Activated CD8-positive, alpha-beta T cell treated with anti-CD3 and anti-CD28 coated beads, Interleukin-2, amount 10 ng/mL, durations not matched to agents 7 days and 5 days (primary cell): Measurements from ENCODE around the gene RABGEF1. TPM values are rescaled to one million over a fixed set of nuclear protein-coding genes. Genes with fewer than 3 reads are reported as not detected.
"Not testable (repeated sequence)": the region's sequence is repeated elsewhere in the genome, so short reads cannot be mapped to it uniquely, and the experiment has no call there.

Experiments used
- ATAC-seq: fragments of 150-1000 bp; cut with Tn5 transposase; one replicate; pipeline ENCODE4 v1.10.0; 2021; ENCODE audit warnings: moderate library complexity
- CTCF ChIA-PET: fragments of 350-600 bp; sonication (Branson Sonifier 250); formaldehyde crosslinking; loops from one replicate; lab custom pipeline; 2021; ENCODE audit warnings: antibody characterized with exemption; lab: Charles Lee
- POLR2A ChIA-PET: fragments of 350-600 bp; sonication (Branson Sonifier 250); formaldehyde crosslinking; loops from one replicate; lab custom pipeline; 2021; ENCODE audit warnings: antibody characterized with exemption; lab: Charles Lee
- DNase-seq: peaks from one replicate; pipeline ENCODE4 v3.0.0-alpha.2; 2020
- H3K27ac Mint-ChIP-seq: one replicate; pipeline ENCODE4 v1.8.0; 2021; ENCODE audit warnings: mild to moderate bottlenecking, mixed read lengths
- H3K27me3 Mint-ChIP-seq: one replicate; pipeline ENCODE4 v1.8.0; 2021; ENCODE audit warnings: low read depth, mixed read lengths
- H3K36me3 Mint-ChIP-seq: one replicate; pipeline ENCODE4 v1.8.0; 2021; ENCODE audit warnings: low read depth, mixed read lengths
- H3K4me1 Mint-ChIP-seq: one replicate; pipeline ENCODE4 v1.8.0; 2021; ENCODE audit warnings: low read depth, mixed read lengths
- H3K4me3 Mint-ChIP-seq: one replicate; pipeline ENCODE4 v1.8.0; 2021; ENCODE audit warnings: mild to moderate bottlenecking, mixed read lengths
- H3K9me3 Mint-ChIP-seq: one replicate; pipeline ENCODE4 v1.8.0; 2022; ENCODE audit warnings: mixed read lengths; ENCODE audit not compliant: insufficient read depth
- total RNA-seq, 2 experiments: library from RNA; stranded (reverse); gene quantifications; one replicate each; pipeline ENCODE4 v1.2.3, GENCODE V29; 2021

The RABGEF1 gene
- total RNA-seq, 2 experiments from 2014 or later: 23.2 to 23.8 TPM

GRCh38 chr7:66766041-66766440 lies 25.5 kb downstream of the RABGEF1 start:
- H3K36me3 Mint-ChIP-seq: peaks cover 16% of the 10 kb centered on the region
- no peak overlapping the region for H3K4me3 Mint-ChIP-seq
- H3K27me3 Mint-ChIP-seq: no peaks in the 10 kb centered on the region
- ChIA-PET POLR2A (no interaction called here), CTCF (no interaction called here)
- H3K9me3 Mint-ChIP-seq: peaks cover 3% of the 10 kb centered on the region
- H3K27ac Mint-ChIP-seq: no peak overlapping the region
- DNase-seq (no peak), ATAC-seq (no peak)
- H3K4me1 Mint-ChIP-seq: peaks cover 25% of the 10 kb centered on the region

GRCh38 chr7:66767486-66767885 lies 27.0 kb downstream of the RABGEF1 start:
- peaks cover 23% of the 10 kb centered on the region for H3K36me3 Mint-ChIP-seq
- H3K4me3 Mint-ChIP-seq, H3K9me3 Mint-ChIP-seq, ATAC-seq, CTCF ChIA-PET, H3K27me3 Mint-ChIP-seq, POLR2A ChIA-PET, DNase-seq: not testable (repeated sequence)
- H3K4me1 Mint-ChIP-seq: peaks cover 25% of the 10 kb centered on the region
- peak overlapping the region; percentile 10 for H3K27ac Mint-ChIP-seq

- Mint-ChIP-seq H3K27ac (no peak overlapping the region), H3K9me3 (no peaks in the 10 kb centered on the region), H3K36me3 (peaks cover 24% of the 10 kb centered on the region), H3K4me3 (no peak overlapping the region), H3K4me1 (peaks cover 25% of the 10 kb centered on the region), H3K27me3 (no peaks in the 10 kb centered on the region)
- ChIA-PET POLR2A (interaction anchor here (0.7 kb wide), 1 partner anchor 182 kb away, joined by 4 read pairs; no protein-coding TSS in a partner anchor), CTCF (interaction anchor here (1.3 to 1.9 kb wide), 2 partner anchors 23 to 31 kb away, joined by 3 to 6 read pairs; no protein-coding TSS in a partner anchor)
- no peak for ATAC-seq
- DNase-seq: no peak
These were observed 28.6 kb downstream of the RABGEF1 start for GRCh38 chr7:66768865-66769832.

GRCh38 chr7:66769833-66770512 lies 29.4 kb downstream of the RABGEF1 start:
- no peaks in the 10 kb centered on the region for H3K9me3 Mint-ChIP-seq
- no peak overlapping the region for H3K4me3 Mint-ChIP-seq
- POLR2A ChIA-PET: no interaction called here
- no peak for ATAC-seq
- no peaks in the 10 kb centered on the region for H3K27me3 Mint-ChIP-seq
- CTCF ChIA-PET: interaction anchor here (1.3 to 1.9 kb wide), 2 partner anchors 23 to 32 kb away, joined by 3 to 6 read pairs; no protein-coding TSS in a partner anchor
- peaks cover 31% of the 10 kb centered on the region for H3K36me3 Mint-ChIP-seq
- H3K4me1 Mint-ChIP-seq: peaks cover 25% of the 10 kb centered on the region
- H3K27ac Mint-ChIP-seq: peak overlapping the region; percentile 14
- no peak for DNase-seq

- no peaks in the 10 kb centered on the region for H3K27me3 Mint-ChIP-seq
- ChIA-PET POLR2A (no interaction called here), CTCF (no interaction called here)
- DNase-seq (no peak), ATAC-seq (no peak)
- H3K9me3 Mint-ChIP-seq: no peaks in the 10 kb centered on the region
- H3K4me3 Mint-ChIP-seq: no peak overlapping the region
- H3K27ac Mint-ChIP-seq: no peak overlapping the region
- H3K36me3 Mint-ChIP-seq: peaks cover 43% of the 10 kb centered on the region
- peaks cover 25% of the 10 kb centered on the region for H3K4me1 Mint-ChIP-seq
These were observed 31.3 kb downstream of the RABGEF1 start for GRCh38 chr7:66771795-66772194.

- POLR2A ChIA-PET, ATAC-seq, H3K9me3 Mint-ChIP-seq, DNase-seq, H3K27ac Mint-ChIP-seq, H3K4me3 Mint-ChIP-seq, H3K27me3 Mint-ChIP-seq: not testable (repeated sequence)
- H3K36me3 Mint-ChIP-seq: peaks cover 48% of the 10 kb centered on the region
- peaks cover 13% of the 10 kb centered on the region for H3K4me1 Mint-ChIP-seq
- CTCF ChIA-PET: interaction anchor here (1.5 kb wide), 1 partner anchor 11 kb away, joined by 5 read pairs; no protein-coding TSS in a partner anchor
These were observed 33.2 kb downstream of the RABGEF1 start for GRCh38 chr7:66773744-66774143.

GRCh38 chr7:66776383-66776782 lies 35.9 kb downstream of the RABGEF1 start:
- H3K4me1 Mint-ChIP-seq, ATAC-seq, H3K27ac Mint-ChIP-seq, H3K9me3 Mint-ChIP-seq, H3K27me3 Mint-ChIP-seq, DNase-seq, H3K4me3 Mint-ChIP-seq, POLR2A ChIA-PET: not testable (repeated sequence)
- peaks cover 54% of the 10 kb centered on the region for H3K36me3 Mint-ChIP-seq
- CTCF ChIA-PET: interaction anchor here (1.4 kb wide), 1 partner anchor 219 kb away, joined by 3 read pairs; no protein-coding TSS in a partner anchor

GRCh38 chr7:66776800-66777442 lies 36.4 kb downstream of the RABGEF1 start:
- POLR2A ChIA-PET: no interaction called here
- H3K27ac Mint-ChIP-seq: no peak overlapping the region
- no peak overlapping the region for H3K4me3 Mint-ChIP-seq
- CTCF ChIA-PET: interaction anchor here (1.4 kb wide), 1 partner anchor 219 kb away, joined by 3 read pairs; no protein-coding TSS in a partner anchor
- H3K4me1 Mint-ChIP-seq: peaks cover 5% of the 10 kb centered on the region
- DNase-seq: no peak
- no peak for ATAC-seq
- peaks cover 55% of the 10 kb centered on the region for H3K36me3 Mint-ChIP-seq
- H3K27me3 Mint-ChIP-seq: no peaks in the 10 kb centered on the region
- no peaks in the 10 kb centered on the region for H3K9me3 Mint-ChIP-seq

GRCh38 chr7:66778201-66778600 lies 37.7 kb downstream of the RABGEF1 start:
- peaks cover 5% of the 10 kb centered on the region for H3K4me1 Mint-ChIP-seq
- no peak overlapping the region for H3K27ac Mint-ChIP-seq
- H3K9me3 Mint-ChIP-seq: no peaks in the 10 kb centered on the region
- peaks cover 57% of the 10 kb centered on the region for H3K36me3 Mint-ChIP-seq
- ChIA-PET CTCF (interaction anchor here (0.9 kb wide), 1 partner anchor 18 kb away, joined by 3 read pairs; no protein-coding TSS in a partner anchor), POLR2A (interaction anchor here (1.2 kb wide), 1 partner anchor 66 kb away, joined by 3 read pairs; no protein-coding TSS in a partner anchor)
- no peak overlapping the region for H3K4me3 Mint-ChIP-seq
- DNase-seq (no peak), ATAC-seq (no peak)
- H3K27me3 Mint-ChIP-seq: no peaks in the 10 kb centered on the region

- Mint-ChIP-seq H3K4me1 (peaks cover 5% of the 10 kb centered on the region), H3K36me3 (peaks cover 53% of the 10 kb centered on the region), H3K27ac (no peak overlapping the region), H3K9me3 (no peaks in the 10 kb centered on the region), H3K27me3 (no peaks in the 10 kb centered on the region), H3K4me3 (no peak overlapping the region)
- ChIA-PET CTCF (no interaction called here), POLR2A (no interaction called here)
- DNase-seq: no peak
- no peak for ATAC-seq
These were observed 39.3 kb downstream of the RABGEF1 start for GRCh38 chr7:66779669-66780409.
